Kidney epithelial cell (primary cell): ENCODE data around the gene TP73. TPM values are rescaled to one million over a fixed set of nuclear protein-coding genes. Genes with fewer than 3 reads are reported as not detected.

ENCODE experiments used
- DNase-seq: peaks from one replicate; pipeline ENCODE4 v3.0.0-alpha.2; 2010; ENCODE audit warnings: low read depth
- H3K27me3 ChIP-seq: 2 replicates; pipeline ENCODE4 v1.6.0; 2011; ENCODE audit warnings: low read length; ENCODE audit not compliant: control insufficient read depth, insufficient read depth
- H3K36me3 ChIP-seq: 2 replicates; pipeline ENCODE4 v1.5.1; 2011; ENCODE audit warnings: low read length; ENCODE audit not compliant: control insufficient read depth, insufficient read depth
- H3K4me3 ChIP-seq: 2 replicates; pipeline ENCODE4 v1.5.1; 2011; ENCODE audit warnings: low read depth, mild to moderate bottlenecking, control low read depth, low read length
- CTCF ChIP-seq: IDR thresholded peaks from 2 replicates; pipeline ENCODE4 v1.5.1; 2011; ENCODE audit warnings: mild to moderate bottlenecking, moderate library complexity, low read length, control low read depth, inconsistent platforms; ENCODE audit not compliant: insufficient read depth, poor library complexity, severe bottlenecking
- total RNA-seq: library from RNA; depleted of rRNA; stranded (reverse); fragments of >200 nt; gene quantifications from 2 replicates; pipeline ENCODE4 v1.2.3, GENCODE V29; 2015

TP73 gene
- total RNA-seq, 1 donor from 2014 or later, result 0.04 TPM

- Histone ChIP-seq H3K36me3 (no peaks in the 10 kb centered on the region), H3K27me3 (peaks cover 28% of the 10 kb centered on the region), H3K4me3 (no peak overlapping the region)
- TF ChIP-seq CTCF, result no peak
- no peak for DNase-seq
Measured at GRCh38 chr1:3767328-3767925, 115.1 kb downstream of the TP73 start.

GRCh38 chr1:3768811-3769390 lies 116.6 kb downstream of the TP73 start:
- Histone ChIP-seq H3K36me3 (no peaks in the 10 kb centered on the region), H3K27me3 (peaks cover 13% of the 10 kb centered on the region), H3K4me3 (no peak overlapping the region)
- no peak for DNase-seq
- TF ChIP-seq CTCF, result no peak

DNA sequence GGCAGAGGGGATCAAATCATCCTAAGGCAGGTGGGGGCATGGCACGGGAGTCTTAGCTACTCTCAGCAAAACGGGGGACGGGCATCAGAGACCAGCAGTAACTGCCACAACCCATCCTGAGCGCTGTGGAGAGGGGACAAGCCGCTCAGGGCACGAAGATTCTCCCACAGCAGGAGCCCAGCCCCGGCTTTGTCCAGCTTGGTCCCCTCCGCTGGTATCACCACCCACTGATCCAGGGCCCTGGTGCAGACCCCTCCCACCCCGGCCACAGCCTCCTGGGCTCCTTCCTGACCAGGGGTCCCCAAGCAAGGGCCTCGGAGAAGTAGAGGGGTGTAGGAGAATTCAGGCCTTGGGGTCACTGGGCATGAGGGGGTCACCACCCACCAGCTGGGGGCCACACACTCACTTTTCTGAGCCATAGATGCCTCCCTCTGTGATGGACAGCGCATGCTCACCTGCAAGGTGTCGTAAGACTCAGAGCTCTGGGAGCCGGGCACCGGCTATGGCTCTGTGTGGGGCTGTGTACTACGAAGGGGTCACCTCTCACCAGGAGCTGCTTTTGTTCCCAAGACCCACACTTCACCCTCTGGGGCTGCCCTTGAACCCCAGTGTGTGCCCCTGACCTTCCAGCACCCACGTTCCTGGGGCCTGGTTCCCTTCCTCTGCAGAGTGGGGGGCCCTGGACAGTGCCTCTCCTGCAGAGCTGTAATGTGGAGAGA lies 117.9 kb downstream of the TP73 start:
- Histone ChIP-seq H3K27me3 (peaks cover 8% of the 10 kb centered on the region), H3K4me3 (no peak overlapping the region), H3K36me3 (no peaks in the 10 kb centered on the region)
- no peak for TF ChIP-seq CTCF
- DNase-seq, result no peak

- H3K27me3 ChIP-seq, result peaks cover 8% of the 10 kb centered on the region
- no peak for DNase-seq
- H3K36me3 ChIP-seq, result no peaks in the 10 kb centered on the region
- H3K4me3 ChIP-seq, result peak overlapping the region; percentile 52
- TF ChIP-seq CTCF, result no peak
Measured at GRCh38 chr1:3771108-3772026, 119.1 kb downstream of the TP73 start.

DNA sequence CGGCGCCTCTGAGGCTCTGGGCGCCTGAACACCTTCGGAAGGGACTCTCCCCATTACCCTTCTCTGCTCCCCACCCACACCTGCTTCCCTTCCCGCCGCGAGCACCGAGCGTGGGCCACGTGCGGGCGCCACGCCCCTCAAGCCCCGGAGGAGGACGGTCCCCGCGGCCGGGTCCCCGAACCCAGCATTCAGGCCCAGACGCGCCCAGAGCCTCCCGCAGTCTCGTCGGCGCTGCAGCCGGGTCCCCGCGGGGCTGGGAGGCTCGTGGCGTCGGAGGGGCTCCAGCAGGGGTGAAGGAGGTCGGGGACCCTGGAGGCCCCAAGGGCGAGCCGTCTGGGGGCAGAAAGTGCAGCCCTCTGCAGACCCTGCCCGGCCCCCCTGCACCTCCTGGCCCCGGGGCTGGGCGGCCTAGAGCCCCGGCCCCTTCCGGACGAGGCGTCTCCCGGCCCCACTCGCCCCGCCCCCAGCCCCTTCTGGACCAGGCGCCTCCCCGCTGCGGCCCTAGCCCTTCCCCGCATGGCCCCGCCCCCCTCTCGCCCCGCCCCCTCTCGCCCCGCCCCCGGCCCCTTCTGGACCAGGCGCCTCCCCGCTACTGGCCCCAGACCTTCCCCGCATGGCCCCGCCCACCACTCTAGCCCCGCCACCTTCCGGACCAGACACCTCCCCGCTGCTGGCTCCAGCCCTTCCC lies 119.9 kb downstream of the TP73 start:
- no peak for TF ChIP-seq CTCF
- peaks cover 8% of the 10 kb centered on the region for H3K27me3 ChIP-seq
- DNase-seq, result peak; percentile 26
- H3K36me3 ChIP-seq, result no peaks in the 10 kb centered on the region
- H3K4me3 ChIP-seq, result peak overlapping the region; percentile 52
